ENCODE results near the gene HASPIN. TPM values are rescaled to one million over a fixed set of nuclear protein-coding genes. Genes with fewer than 3 reads are reported as not detected.

HASPIN gene
- total and polyA plus RNA-seq, 2 of the 8 experiments (the other 6 are each of a cell fraction or from before 2014, with no cell fraction given) = 7.8 to 29.5 TPM

GRCh38 chr17:3771140-3771539 lies 47.4 kb downstream of the HASPIN start:
- H3K4me1 ChIP-seq (replicated peaks in 1 of 4; ENCODE audit: control insufficient read depth in 3 of 4, insufficient read depth in 4 of 4, low read length in 3 of 4) = peaks cover 0 to 14% (median 2%) of the 10 kb centered on the region in 4 experiments; a peak in 2 of 7 replicates
- H4K5ac ChIP-seq (ENCODE audit: insufficient read length, low read depth, low read length) = no peak overlapping the region
- H4K91ac ChIP-seq (replicated peaks; ENCODE audit: insufficient read length, low read length) = no peak overlapping the region
- no peaks in the 10 kb centered on the region for H3K79me2 ChIP-seq (ENCODE audit: control insufficient read depth in 1 of 2, insufficient read depth in 2 of 2, low read length in 2 of 2)
- H2BK120ac ChIP-seq (replicated peaks; ENCODE audit: low read depth, low read length) = no peak overlapping the region
- H3K36me3 ChIP-seq (ENCODE audit: control insufficient read depth in 2 of 4, insufficient read depth in 4 of 4, low read length in 3 of 4) = no peaks in the 10 kb centered on the region
- no peaks in the 10 kb centered on the region for H4K20me1 ChIP-seq (replicated peaks in 1 of 2; ENCODE audit: control insufficient read depth in 1 of 2, insufficient read depth in 2 of 2, low read length in 2 of 2)
- FAIRE-seq = no peak
- H3K4me2 ChIP-seq (ENCODE audit: insufficient read depth in 1 of 2, low read depth in 2 of 2, low read length in 2 of 2) = no peak overlapping the region
- ChIA-PET POLR2A (ENCODE audit: partially characterized antibody) (interaction anchor here (0.8 to 1.2 kb wide), 2 partner anchors 10 to 74 kb away, joined by 3 to 4 read pairs; no protein-coding TSS in a partner anchor), CTCF (ENCODE audit: partially characterized antibody) (interaction anchor here (0.7 to 11.5 kb wide), 3 partner anchors 15 to 93 kb away, joined by 3 to 132 read pairs (median 4); no protein-coding TSS in a partner anchor)
- no peak overlapping the region for H2BK20ac ChIP-seq (ENCODE audit: low read length)
- no peak overlapping the region; the same call in 1 of the 2 replicates for H4K8ac ChIP-seq (ENCODE audit: extremely low read depth, insufficient read depth, low read length)
- H3K4ac ChIP-seq (replicated peaks; ENCODE audit: insufficient read length, low read depth, low read length) = no peak overlapping the region
- no peak overlapping the region for H3K14ac ChIP-seq (ENCODE audit: insufficient read length)
- WGBS, 2 experiments (ENCODE audit: extremely low coverage in 1 of 2, insufficient coverage in 1 of 2, insufficient read length in 1 of 2, insufficient replicate concordance in 2 of 2, low coverage in 1 of 2, low lambda C conversion rate in 2 of 2, missing lambda C conversion rate in 1 of 2) = 91% methylated on average over 16 of the region's 16 CpGs; no CpG with 5 or more reads in 1 of the 2 experiments
- H2AFZ ChIP-seq (ENCODE audit: low read length) = no peak overlapping the region
- no peak overlapping the region for H3K9ac ChIP-seq (replicated peaks in 1 of 4; ENCODE audit: extremely low read depth in 1 of 4, low read depth in 3 of 4, low read length in 3 of 4)
- no peak overlapping the region for H2BK15ac ChIP-seq (ENCODE audit: low read length)
- H3K9me3 ChIP-seq (ENCODE audit: insufficient read depth in 2 of 2, low read depth in 1 of 2, low read length in 1 of 2) = no peaks in the 10 kb centered on the region
- H2BK12ac ChIP-seq (ENCODE audit: low read depth, low read length) = no peak overlapping the region
- H3K18ac ChIP-seq (ENCODE audit: extremely low read depth, low read length) = no peak overlapping the region
- H3K27ac ChIP-seq (ENCODE audit: low read depth, low read length) = no peak overlapping the region
- no peak overlapping the region for H3K23ac ChIP-seq (ENCODE audit: insufficient read length)
- H3K27me3 ChIP-seq (replicated peaks in 1 of 4; ENCODE audit: control insufficient read depth in 3 of 4, extremely low read depth in 1 of 4, insufficient read depth in 3 of 4, low read length in 3 of 4) = no peaks in the 10 kb centered on the region
- no peak overlapping the region for H3K4me3 ChIP-seq (ENCODE audit: extremely low read depth in 1 of 4, insufficient read depth in 2 of 4, low read depth in 3 of 4, low read length in 4 of 4)
- no peak overlapping the region for H3K56ac ChIP-seq (replicated peaks; ENCODE audit: insufficient read length, low read depth, low read length)
- H2BK5ac ChIP-seq (ENCODE audit: low read depth, low read length) = no peak overlapping the region
- no peak overlapping the region for H2AK5ac ChIP-seq (ENCODE audit: low read depth, low read length)
- no peak for DNase-seq (ENCODE audit: low read depth in 1 of 2, low spot score in 2 of 2)
- no peaks in the 10 kb centered on the region for H3K23me2 ChIP-seq (ENCODE audit: low read depth, low read length)
- H3K79me1 ChIP-seq (ENCODE audit: low read depth, low read length) = no peaks in the 10 kb centered on the region
- TF ChIP-seq HDAC2 (IDR thresholded peaks at IDR 0.05; ENCODE audit: borderline replicate concordance in 1 of 2, low read depth in 2 of 2, low read length in 2 of 2) (no peak), TAF7 (optimal IDR thresholded peaks at IDR 0.05; ENCODE audit: borderline replicate concordance, low read depth, low read length) (no peak), TBP (IDR thresholded peaks at IDR 0.05; ENCODE audit: low read depth, low read length) (no peak), CTCF (IDR thresholded peaks at IDR 0.05; ENCODE audit: control extremely low read depth in 1 of 3, insufficient read depth in 1 of 3, low read depth in 1 of 3, low read length in 3 of 3) (no peak), GTF2F1 (IDR thresholded peaks at IDR 0.05; ENCODE audit: borderline replicate concordance, low read depth, low read length) (no peak), YY1 (IDR thresholded peaks at IDR 0.05; ENCODE audit: low read depth, low read length) (no peak), ASH2L (IDR thresholded peaks at IDR 0.05; ENCODE audit: low read length) (no peak), TCF12 (IDR thresholded peaks at IDR 0.05; ENCODE audit: low read depth, low read length) (no peak), KDM1A (IDR thresholded peaks at IDR 0.05; ENCODE audit: borderline replicate concordance, low read length) (no peak), CHD1 (IDR thresholded peaks at IDR 0.05; ENCODE audit: low read depth, low read length) (no peak), SIN3A (conservative IDR thresholded peaks at IDR 0.05 in 1 of 2, IDR thresholded peaks at IDR 0.05 in 1 of 2; ENCODE audit: low read depth in 1 of 2, low read length in 2 of 2) (no peak), CHD2 (IDR thresholded peaks at IDR 0.05; ENCODE audit: low read length) (no peak)

Measured in H1 (cell line).